ENCODE results near the gene KAT7.

Gene KAT7

GRCh38 chr17:49866019-49866380 lies 77.5 kb downstream of the KAT7 start:
- H3K27me3 ChIP-seq (replicated peaks), result peaks cover 20% of the 10 kb centered on the region
- H3K4me3 ChIP-seq (ENCODE audit: low read depth, low read length), result no peak overlapping the region
- TF ChIP-seq CTCF (IDR thresholded peaks at IDR 0.05; ENCODE audit: low read depth, low read length, missing control alignments), result no peak
- no peak overlapping the region for H3K27ac ChIP-seq
- DNase-seq, result no peak
- H3K36me3 ChIP-seq (replicated peaks), result no peaks in the 10 kb centered on the region
- in situ Hi-C loops (cut with HindIII; ENCODE audit: low pct_ligation_motif_present, low sequenced_read_pairs), result no loop called here

DNA sequence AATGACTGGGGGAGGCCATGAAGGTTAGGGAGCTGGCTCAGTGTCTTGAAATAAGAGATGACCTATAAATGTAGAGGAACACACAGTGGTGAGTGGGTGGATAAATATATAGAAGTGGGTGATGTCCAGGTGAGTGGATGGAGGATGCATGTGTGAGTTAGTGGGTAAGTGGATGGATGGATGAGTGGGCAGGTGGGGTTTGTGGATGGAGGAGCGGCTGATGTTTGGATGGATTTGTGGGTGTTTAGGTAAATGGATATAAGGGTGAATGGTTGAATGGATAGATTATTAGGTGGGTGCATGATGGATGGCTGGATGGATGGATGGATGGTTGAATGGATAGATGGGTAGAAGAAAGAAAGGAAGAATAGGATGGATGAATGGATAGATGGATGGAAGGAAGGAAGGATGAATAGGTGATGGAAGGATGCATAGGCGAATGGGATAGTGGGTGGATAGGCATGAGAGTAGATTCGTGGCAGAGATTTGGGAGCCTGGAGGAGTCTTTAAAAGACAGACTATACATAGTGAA lies 78.5 kb downstream of the KAT7 start:
- Histone ChIP-seq H3K27ac (no peak overlapping the region), H3K4me3 (ENCODE audit: low read depth, low read length) (no peak overlapping the region), H3K36me3 (replicated peaks) (no peaks in the 10 kb centered on the region), H3K27me3 (replicated peaks) (peaks cover 17% of the 10 kb centered on the region)
- DNase-seq, result no peak
- in situ Hi-C loops (cut with HindIII; ENCODE audit: low pct_ligation_motif_present, low sequenced_read_pairs), result no loop called here
- no peak for TF ChIP-seq CTCF (IDR thresholded peaks at IDR 0.05; ENCODE audit: low read depth, low read length, missing control alignments)

GRCh38 chr17:49869038-49869374 lies 80.5 kb downstream of the KAT7 start:
- Histone ChIP-seq H3K36me3 (replicated peaks) (no peaks in the 10 kb centered on the region), H3K27ac (no peak overlapping the region), H3K4me3 (ENCODE audit: low read depth, low read length) (no peak overlapping the region), H3K27me3 (replicated peaks) (peaks cover 13% of the 10 kb centered on the region)
- in situ Hi-C loops (cut with HindIII; ENCODE audit: low pct_ligation_motif_present, low sequenced_read_pairs), result no loop called here
- no peak for TF ChIP-seq CTCF (IDR thresholded peaks at IDR 0.05; ENCODE audit: low read depth, low read length, missing control alignments)
- DNase-seq, result no peak

DNA sequence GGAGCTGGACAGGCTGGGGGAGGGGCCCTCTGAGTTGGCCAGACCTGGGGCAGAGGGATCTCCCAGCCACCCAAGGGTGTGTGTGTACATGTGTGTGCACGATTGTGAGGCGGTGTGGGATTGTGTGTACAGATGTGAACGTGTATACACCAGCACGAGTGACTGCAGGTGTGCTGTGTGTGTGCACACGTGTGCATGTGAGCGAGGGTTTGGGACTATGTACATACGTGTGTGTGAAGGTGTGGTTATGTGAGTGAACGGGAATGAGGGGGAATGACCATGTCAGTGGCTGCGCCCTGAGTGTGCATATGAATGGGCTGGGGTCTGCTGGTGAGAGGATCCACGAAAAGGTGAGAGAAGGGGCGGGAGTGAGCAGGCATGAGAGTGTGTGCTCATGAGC lies 81.8 kb downstream of the KAT7 start:
- no peak for DNase-seq
- TF ChIP-seq CTCF (IDR thresholded peaks at IDR 0.05; ENCODE audit: low read depth, low read length, missing control alignments), result no peak
- Histone ChIP-seq H3K27me3 (replicated peaks) (peaks cover 11% of the 10 kb centered on the region), H3K36me3 (replicated peaks) (no peaks in the 10 kb centered on the region), H3K4me3 (ENCODE audit: low read depth, low read length) (no peak overlapping the region), H3K27ac (no peak overlapping the region)
- in situ Hi-C loops (cut with HindIII; ENCODE audit: low pct_ligation_motif_present, low sequenced_read_pairs), result no loop called here

- H3K27me3 ChIP-seq (replicated peaks), result peaks cover 11% of the 10 kb centered on the region
- in situ Hi-C loops (cut with HindIII; ENCODE audit: low pct_ligation_motif_present, low sequenced_read_pairs), result no loop called here
Observed at GRCh38 chr17:49871211-49871610, 82.7 kb downstream of the KAT7 start.

More at GRCh38 chr17:49871211-49871610, 82.7 kb downstream of the KAT7 start:
- H3K4me3 ChIP-seq (ENCODE audit: low read depth, low read length), result no peak overlapping the region
- no peak for TF ChIP-seq CTCF (IDR thresholded peaks at IDR 0.05; ENCODE audit: low read depth, low read length, missing control alignments)
- no peak overlapping the region for H3K27ac ChIP-seq
- no peak for DNase-seq
- no peaks in the 10 kb centered on the region for H3K36me3 ChIP-seq (replicated peaks)

Measured in brain microvascular endothelial cell (primary cell).